Measurements from ENCODE around the gene DLGAP3. TPM values are rescaled to one million over a fixed set of nuclear protein-coding genes. Genes with fewer than 3 reads are reported as not detected.
"Not testable (repeated sequence)": the region's sequence is repeated elsewhere in the genome, so short reads cannot be mapped to it uniquely, and the experiment has no call there.

The DLGAP3 gene
- total RNA-seq, 1 donor from 2014 or later = 0.18 TPM

GRCh38 chr1:34965597-34965996, 36.1 kb upstream of the DLGAP3 start:
- Histone ChIP-seq H3K27ac (no peak overlapping the region), H3K4me3 (no peak overlapping the region), H3K9me3 (no peaks in the 10 kb centered on the region), H3K27me3 (ENCODE audit: low read depth) (no peaks in the 10 kb centered on the region), H3K4me1 (no peaks in the 10 kb centered on the region), H3K36me3 (no peaks in the 10 kb centered on the region)
- TF ChIP-seq CTCF (IDR thresholded peaks at IDR 0.05) = no peak
- ATAC-seq = no peak
- no peak for DNase-seq
- intact Hi-C loops (cut with DNase I) = no loop called here

GRCh38 chr1:34950428-34950827, 21.0 kb upstream of the DLGAP3 start:
- no peaks in the 10 kb centered on the region for H3K9me3 ChIP-seq
- H3K4me3 ChIP-seq = no peak overlapping the region
- no peaks in the 10 kb centered on the region for H3K36me3 ChIP-seq
- no peak for TF ChIP-seq CTCF (IDR thresholded peaks at IDR 0.05)
- no peaks in the 10 kb centered on the region for H3K4me1 ChIP-seq
- H3K27me3 ChIP-seq (ENCODE audit: low read depth) = no peaks in the 10 kb centered on the region
- DNase-seq (no peak), ATAC-seq (no peak)
- no peak overlapping the region for H3K27ac ChIP-seq
- intact Hi-C loops (cut with DNase I) = no loop called here

GRCh38 chr1:34948739-34949138, 19.3 kb upstream of the DLGAP3 start:
- DNase-seq; H3K4me3 ChIP-seq; H3K27me3 ChIP-seq (ENCODE audit: low read depth); ATAC-seq; H3K27ac ChIP-seq; H3K36me3 ChIP-seq; H3K4me1 ChIP-seq; intact Hi-C loops (cut with DNase I); H3K9me3 ChIP-seq: not testable (repeated sequence)

- H3K4me1 ChIP-seq; intact Hi-C loops (cut with DNase I); H3K27ac ChIP-seq; H3K9me3 ChIP-seq; H3K27me3 ChIP-seq (ENCODE audit: low read depth); ATAC-seq; H3K36me3 ChIP-seq; H3K4me3 ChIP-seq; DNase-seq: not testable (repeated sequence)
These were observed 18.3 kb upstream of the DLGAP3 start for GRCh38 chr1:34947641-34948314.

GRCh38 chr1:34946211-34946610, 16.8 kb upstream of the DLGAP3 start:
- Histone ChIP-seq H3K4me1 (no peaks in the 10 kb centered on the region), H3K9me3 (no peaks in the 10 kb centered on the region), H3K4me3 (no peak overlapping the region), H3K36me3 (no peaks in the 10 kb centered on the region), H3K27ac (no peak overlapping the region), H3K27me3 (ENCODE audit: low read depth) (no peaks in the 10 kb centered on the region)
- intact Hi-C loops (cut with DNase I) = no loop called here
- no peak for TF ChIP-seq CTCF (IDR thresholded peaks at IDR 0.05)
- no peak for DNase-seq
- no peak for ATAC-seq

GRCh38 chr1:34941798-34942197, 12.3 kb upstream of the DLGAP3 start:
- ATAC-seq; H3K4me3 ChIP-seq; H3K9me3 ChIP-seq; intact Hi-C loops (cut with DNase I); DNase-seq; H3K36me3 ChIP-seq; H3K4me1 ChIP-seq; H3K27ac ChIP-seq: not testable (repeated sequence)
- peaks cover 11% of the 10 kb centered on the region for H3K27me3 ChIP-seq (ENCODE audit: low read depth)

- Histone ChIP-seq H3K9me3 (no peaks in the 10 kb centered on the region), H3K27me3 (ENCODE audit: low read depth) (peaks cover 54% of the 10 kb centered on the region), H3K4me3 (no peak overlapping the region), H3K36me3 (no peaks in the 10 kb centered on the region), H3K27ac (no peak overlapping the region), H3K4me1 (peaks cover 12% of the 10 kb centered on the region)
- TF ChIP-seq CTCF (IDR thresholded peaks at IDR 0.05) = no peak
- intact Hi-C loops (cut with DNase I) = no loop called here
- no peak for ATAC-seq
- DNase-seq = no peak
These were observed 1.2 kb upstream of the DLGAP3 start for GRCh38 chr1:34930702-34931071.

Measured in lower lobe of right lung (tissue), 2 donors.